Hepatocyte (in vitro differentiated cells): Measurements from ENCODE around the gene DUOXA1. TPM values are rescaled to one million over a fixed set of nuclear protein-coding genes. Genes with fewer than 3 reads are reported as not detected.
"Not testable (repeated sequence)": the region's sequence is repeated elsewhere in the genome, so short reads cannot be mapped to it uniquely, and the experiment has no call there.

Experiments
- DNase-seq: peaks from one replicate; pipeline ENCODE4 v3.0.0-alpha.2; 2016; ENCODE audit warnings: low spot score
- H2AFZ ChIP-seq: fragments of 200-600 bp; sonication (generic); 2 replicates; pipeline ENCODE4 v1.6.0; 2016; ENCODE audit warnings: antibody characterized with exemption, mild to moderate bottlenecking
- H3K27ac ChIP-seq: fragments of 200-600 bp; sonication (generic); 2 replicates; pipeline ENCODE4 v1.5.1; 2016; ENCODE audit warnings: mild to moderate bottlenecking
- H3K27me3 ChIP-seq: fragments of 200-600 bp; sonication (generic); 2 replicates; pipeline ENCODE4 v1.6.1; 2016
- H3K36me3 ChIP-seq: fragments of 200-600 bp; sonication (generic); replicated peaks from 2 replicates; pipeline ENCODE4 v1.5.1; 2016; ENCODE audit warnings: low read depth; ENCODE audit not compliant: insufficient read depth
- H3K4me1 ChIP-seq: fragments of 200-600 bp; sonication (generic); 2 replicates; pipeline ENCODE4 v1.5.1; 2016; ENCODE audit warnings: mild to moderate bottlenecking, moderate library complexity; ENCODE audit not compliant: insufficient read depth
- H3K4me2 ChIP-seq: fragments of 200-600 bp; sonication (generic); 2 replicates; pipeline ENCODE4 v1.6.0; 2016
- H3K4me3 ChIP-seq: fragments of 200-600 bp; sonication (generic); 2 replicates; pipeline ENCODE4 v1.5.1; 2016; ENCODE audit warnings: mild to moderate bottlenecking
- H3K79me2 ChIP-seq: fragments of 200-600 bp; sonication (generic); 2 replicates; pipeline ENCODE4 v1.6.0; 2017; ENCODE audit warnings: mild to moderate bottlenecking
- H3K9me2 ChIP-seq: fragments of 200-600 bp; sonication (generic); replicated peaks from 2 replicates; pipeline ENCODE4 v1.6.0; 2017; ENCODE audit warnings: mild to moderate bottlenecking; ENCODE audit not compliant: insufficient read depth
- H3K9me3 ChIP-seq: fragments of 200-600 bp; sonication (generic); 2 replicates; pipeline ENCODE4 v1.5.1; 2016; ENCODE audit warnings: low read depth, mild to moderate bottlenecking
- H4K20me1 ChIP-seq: fragments of 200-600 bp; sonication (generic); 2 replicates; pipeline ENCODE4 v1.6.0; 2016; ENCODE audit warnings: mild to moderate bottlenecking; ENCODE audit not compliant: insufficient read depth, poor library complexity, severe bottlenecking
- CTCF ChIP-seq: fragments of 200-600 bp; sonication (generic); IDR thresholded peaks from 2 replicates; pipeline ENCODE4 v1.5.1; 2016; ENCODE audit warnings: antibody characterized with exemption, mild to moderate bottlenecking; ENCODE audit not compliant: poor library complexity
- EZH2 ChIP-seq: fragments of 200-600 bp; sonication (generic); IDR thresholded peaks from 2 replicates; pipeline ENCODE4 v1.6.1; 2016; ENCODE audit warnings: antibody characterized with exemption, mild to moderate bottlenecking, borderline replicate concordance
- EZH2phosphoT487 ChIP-seq: fragments of 200-600 bp; sonication (generic); IDR thresholded peaks from one replicate; pipeline ENCODE4 v1.6.1; 2018; ENCODE audit warnings: antibody characterized with exemption, mild to moderate bottlenecking, low read depth, moderate library complexity; ENCODE audit not compliant: unreplicated experiment, severe bottlenecking
- WGBS: methylation state at CpG from one replicate; pipeline ENCODE4 v1.1.6; 2016; ENCODE audit warnings: low lambda C conversion rate; ENCODE audit errors: missing lambda C conversion rate; 5-methylcytosine and 5-hydroxymethylcytosine counted together
- polyA plus RNA-seq: library from polyadenylated mRNA; unstranded; fragments of >200 nt; fragmentation: Nextera tagmentation; extraction: Ambion mirVana; gene quantifications from 2 replicates; pipeline ENCODE4 v1.2.1, GENCODE V29; 2016
- total RNA-seq: library from RNA; depleted of rRNA; stranded (reverse); fragments of >200 nt; gene quantifications from 2 replicates; pipeline ENCODE4 v1.2.3, GENCODE V29; 2014

The DUOXA1 gene
- total and polyA plus RNA-seq, 2 experiments from 2014 or later, result 10.9 to 15.2 TPM

- Histone ChIP-seq H4K20me1 (no peaks in the 10 kb centered on the region), H2AFZ (no peak overlapping the region), H3K27ac (no peak overlapping the region), H3K4me1 (peaks cover 8% of the 10 kb centered on the region), H3K4me2 (no peak overlapping the region), H3K36me3 (no peaks in the 10 kb centered on the region), H3K4me3 (no peak overlapping the region), H3K79me2 (no peaks in the 10 kb centered on the region), H3K27me3 (peaks cover 40% of the 10 kb centered on the region), H3K9me3 (no peaks in the 10 kb centered on the region), H3K9me2 (no peaks in the 10 kb centered on the region)
- no peak for DNase-seq
- TF ChIP-seq EZH2 (no peak), EZH2phosphoT487 (no peak), CTCF (no peak)
- 93% methylated on average over 10 of the region's 10 CpGs for WGBS
These were observed 21.6 kb downstream of the DUOXA1 start for GRCh38 chr15:45107941-45108630.

- WGBS, result 86% methylated on average over 14 of the region's 15 CpGs
- H3K36me3 ChIP-seq, result no peaks in the 10 kb centered on the region
- H3K27me3 ChIP-seq, result peaks cover 22% of the 10 kb centered on the region
- no peaks in the 10 kb centered on the region for H3K9me3 ChIP-seq
- H3K4me2 ChIP-seq, result no peak overlapping the region
- TF ChIP-seq EZH2 (no peak), EZH2phosphoT487 (no peak), CTCF (no peak)
- no peak overlapping the region for H3K4me3 ChIP-seq
- H3K27ac ChIP-seq, result no peak overlapping the region
- no peaks in the 10 kb centered on the region for H3K79me2 ChIP-seq
- H3K4me1 ChIP-seq, result no peaks in the 10 kb centered on the region
- H4K20me1 ChIP-seq, result no peaks in the 10 kb centered on the region
- no peak for DNase-seq
- no peak overlapping the region for H2AFZ ChIP-seq
- H3K9me2 ChIP-seq, result no peaks in the 10 kb centered on the region
These were observed 23.5 kb downstream of the DUOXA1 start for GRCh38 chr15:45106002-45106790.

GRCh38 chr15:45105586-45105985 lies 24.1 kb downstream of the DUOXA1 start:
- Histone ChIP-seq H3K4me3 (no peak overlapping the region), H3K9me3 (no peaks in the 10 kb centered on the region), H3K9me2 (no peaks in the 10 kb centered on the region), H3K4me1 (no peaks in the 10 kb centered on the region), H3K27ac (no peak overlapping the region), H4K20me1 (no peaks in the 10 kb centered on the region), H3K27me3 (peaks cover 21% of the 10 kb centered on the region), H3K79me2 (no peaks in the 10 kb centered on the region), H2AFZ (no peak overlapping the region), H3K36me3 (no peaks in the 10 kb centered on the region), H3K4me2 (no peak overlapping the region)
- WGBS, result 96% methylated on average over 11 of the region's 11 CpGs
- no peak for DNase-seq
- TF ChIP-seq EZH2phosphoT487 (no peak), EZH2 (no peak), CTCF (no peak)

DNA sequence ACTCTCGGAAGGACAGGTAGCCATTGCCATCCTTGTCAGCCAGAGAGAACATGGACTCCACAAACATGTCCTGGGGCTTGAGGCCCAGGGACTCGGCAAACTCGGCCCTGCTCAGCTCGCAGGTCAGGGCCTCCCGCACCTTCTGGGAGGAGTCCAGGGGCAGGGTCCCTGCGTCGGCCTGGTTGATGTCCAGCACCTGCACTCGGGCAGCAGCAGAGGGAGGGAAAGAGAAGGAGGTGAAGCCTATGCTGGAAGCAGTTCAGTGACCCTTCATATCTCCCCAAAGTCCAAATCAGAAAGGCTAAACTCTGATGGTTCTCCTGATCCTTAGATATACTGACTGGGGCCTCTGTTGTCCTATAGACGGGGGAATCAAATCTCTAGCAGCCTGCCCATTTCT lies 25.5 kb downstream of the DUOXA1 start:
- not testable (repeated sequence) for H3K9me2 ChIP-seq, H3K79me2 ChIP-seq, H3K4me1 ChIP-seq, H3K27ac ChIP-seq, DNase-seq, H3K4me3 ChIP-seq, H3K4me2 ChIP-seq, H3K36me3 ChIP-seq, H2AFZ ChIP-seq, H3K9me3 ChIP-seq, H3K27me3 ChIP-seq, H4K20me1 ChIP-seq
- 91% methylated on average over 9 of the region's 9 CpGs for WGBS
